Measurements from ENCODE around the gene ABHD17B.

The ABHD17B gene

DNA sequence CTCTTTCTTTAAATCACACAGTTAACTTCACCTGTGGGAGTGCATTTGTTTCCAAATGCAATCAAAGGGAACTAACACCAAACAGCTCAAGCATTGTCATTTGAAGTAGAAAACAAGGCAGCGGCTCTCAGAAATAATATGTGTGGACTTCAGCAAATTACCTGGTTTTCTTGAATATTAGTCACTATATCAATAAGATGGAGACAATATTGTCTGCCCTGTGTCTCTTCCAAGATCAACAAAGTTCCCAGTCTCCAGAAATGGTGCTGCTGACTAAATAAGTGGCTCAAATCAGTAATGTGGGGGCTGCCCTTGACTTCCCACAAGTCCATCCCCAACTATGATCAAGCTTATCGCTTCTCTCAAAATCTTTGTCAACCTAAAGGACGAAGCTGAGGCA is 89.6 kb downstream of the ABHD17B start:
- TF ChIP-seq, protein P1, sequence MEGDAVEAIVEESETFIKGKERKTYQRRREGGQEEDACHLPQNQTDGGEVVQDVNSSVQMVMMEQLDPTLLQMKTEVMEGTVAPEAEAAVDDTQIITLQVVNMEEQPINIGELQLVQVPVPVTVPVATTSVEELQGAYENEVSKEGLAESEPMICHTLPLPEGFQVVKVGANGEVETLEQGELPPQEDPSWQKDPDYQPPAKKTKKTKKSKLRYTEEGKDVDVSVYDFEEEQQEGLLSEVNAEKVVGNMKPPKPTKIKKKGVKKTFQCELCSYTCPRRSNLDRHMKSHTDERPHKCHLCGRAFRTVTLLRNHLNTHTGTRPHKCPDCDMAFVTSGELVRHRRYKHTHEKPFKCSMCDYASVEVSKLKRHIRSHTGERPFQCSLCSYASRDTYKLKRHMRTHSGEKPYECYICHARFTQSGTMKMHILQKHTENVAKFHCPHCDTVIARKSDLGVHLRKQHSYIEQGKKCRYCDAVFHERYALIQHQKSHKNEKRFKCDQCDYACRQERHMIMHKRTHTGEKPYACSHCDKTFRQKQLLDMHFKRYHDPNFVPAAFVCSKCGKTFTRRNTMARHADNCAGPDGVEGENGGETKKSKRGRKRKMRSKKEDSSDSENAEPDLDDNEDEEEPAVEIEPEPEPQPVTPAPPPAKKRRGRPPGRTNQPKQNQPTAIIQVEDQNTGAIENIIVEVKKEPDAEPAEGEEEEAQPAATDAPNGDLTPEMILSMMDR (conservative IDR thresholded peaks at IDR 0.05; ENCODE audit: control insufficient read depth, insufficient read depth, low read depth, low read length), result no peak
- no peak for DNase-seq (ENCODE audit: low read depth)
- no peak overlapping the region for H3K4me3 ChIP-seq (ENCODE audit: control insufficient read depth, low read depth, low read length)

DNA sequence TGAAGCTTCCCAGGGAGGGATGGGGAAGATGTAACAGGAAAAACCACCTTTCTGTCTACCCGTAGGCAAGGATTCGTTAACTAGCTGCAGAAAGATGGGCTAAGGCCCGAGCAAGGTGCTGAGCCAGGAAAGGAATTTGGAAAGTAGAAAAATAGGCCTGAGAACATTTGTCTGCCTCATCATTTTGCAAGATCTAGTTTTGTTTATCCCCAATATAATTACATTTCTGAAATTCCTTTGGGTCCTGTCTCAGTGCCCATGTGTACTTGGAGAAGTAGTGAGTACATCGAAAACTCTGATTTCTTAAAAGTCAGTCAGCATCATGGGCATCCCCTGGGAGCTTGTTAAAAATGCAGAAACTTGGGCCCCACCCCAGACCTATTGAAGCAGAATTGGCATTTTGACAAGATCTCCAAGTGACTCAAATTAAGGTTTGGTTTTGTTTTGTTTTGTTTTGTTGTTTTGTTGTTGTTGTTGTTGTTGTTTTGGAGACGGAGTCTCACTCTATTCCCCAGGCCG is 90.5 kb downstream of the ABHD17B start:
- H3K4me3 ChIP-seq (ENCODE audit: control insufficient read depth, low read depth, low read length), result no peak overlapping the region
- peak; percentile 21 for DNase-seq (ENCODE audit: low read depth)
- TF ChIP-seq, protein P1 (conservative IDR thresholded peaks at IDR 0.05; ENCODE audit: control insufficient read depth, insufficient read depth, low read depth, low read length), result no peak

DNA sequence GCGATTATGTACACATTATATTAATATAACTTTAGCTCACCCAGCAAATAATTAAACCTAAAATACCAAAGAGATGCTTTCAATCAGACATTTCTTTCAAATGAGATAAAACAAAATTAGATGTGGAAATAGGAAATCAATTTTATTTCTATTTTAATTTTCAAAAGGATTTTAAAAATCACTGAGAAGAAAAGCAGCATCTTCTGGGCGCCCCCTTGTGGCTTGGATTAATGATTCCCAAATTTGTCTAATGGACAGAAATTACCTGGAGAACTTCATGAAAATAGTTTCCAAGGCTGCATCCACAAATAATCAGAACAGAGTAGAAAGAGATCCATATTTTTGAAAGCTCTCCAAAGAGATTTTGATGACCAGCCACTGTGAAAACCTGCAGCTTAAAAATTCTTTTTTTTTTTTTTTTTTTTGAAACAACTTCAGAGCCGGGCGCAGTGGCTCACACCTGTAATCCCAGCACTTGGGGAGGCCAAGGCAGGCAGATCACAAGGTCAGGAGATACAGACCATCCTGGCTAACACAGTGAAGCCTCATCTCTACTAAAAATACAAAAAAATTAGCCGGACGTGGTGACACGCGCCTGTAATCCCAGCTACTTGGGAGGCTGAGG is 91.8 kb downstream of the ABHD17B start:
- TF ChIP-seq, protein P1 (conservative IDR thresholded peaks at IDR 0.05; ENCODE audit: control insufficient read depth, insufficient read depth, low read depth, low read length), result peak; percentile 71
- peak; percentile 46 for DNase-seq (ENCODE audit: low read depth)

DNA sequence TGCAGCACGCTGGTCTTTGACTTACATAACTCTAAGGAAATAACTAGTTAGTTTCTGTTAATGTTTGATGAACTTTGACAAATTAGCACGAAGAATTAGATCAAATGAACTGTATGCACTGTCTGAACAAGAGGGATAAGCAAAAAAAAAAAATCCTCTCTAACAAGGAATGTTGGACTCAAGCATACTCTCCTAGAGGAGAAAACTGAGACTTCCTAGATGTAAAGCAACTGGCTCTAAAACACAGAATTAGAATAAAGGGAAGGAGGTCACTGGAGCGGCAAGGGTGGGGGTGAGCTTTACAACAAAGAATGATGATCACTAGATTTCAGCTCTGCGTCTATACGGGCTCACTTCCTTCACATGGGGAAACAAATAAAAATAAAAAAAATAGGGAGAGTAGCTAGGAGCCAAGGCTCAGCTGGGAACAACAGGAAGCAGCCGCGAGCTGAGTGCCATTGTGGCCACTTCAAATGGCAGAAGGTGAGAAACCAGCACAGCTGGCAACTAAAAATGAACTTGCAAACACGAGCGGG is 94.0 kb downstream of the ABHD17B start:
- H3K4me3 ChIP-seq (ENCODE audit: control insufficient read depth, low read depth, low read length), result no peak overlapping the region
- TF ChIP-seq, protein P1 (conservative IDR thresholded peaks at IDR 0.05; ENCODE audit: control insufficient read depth, insufficient read depth, low read depth, low read length), result no peak
- DNase-seq (ENCODE audit: low read depth), result no peak

More for the DNA sequence above, 91.8 kb downstream of the ABHD17B start:
- no peak overlapping the region for H3K4me3 ChIP-seq (ENCODE audit: control insufficient read depth, low read depth, low read length)
